CD1c-positive myeloid dendritic cell (primary cell): ENCODE measurements around the gene SLC2A13.
A peak's percentile ranks its signal among the peaks of the same experiment; 100 is the strongest.

Experiments
- DNase-seq: peaks from one replicate; pipeline ENCODE4 v3.0.0-alpha.2; 2016; ENCODE audit errors: extremely low spot score

Gene SLC2A13

DNA sequence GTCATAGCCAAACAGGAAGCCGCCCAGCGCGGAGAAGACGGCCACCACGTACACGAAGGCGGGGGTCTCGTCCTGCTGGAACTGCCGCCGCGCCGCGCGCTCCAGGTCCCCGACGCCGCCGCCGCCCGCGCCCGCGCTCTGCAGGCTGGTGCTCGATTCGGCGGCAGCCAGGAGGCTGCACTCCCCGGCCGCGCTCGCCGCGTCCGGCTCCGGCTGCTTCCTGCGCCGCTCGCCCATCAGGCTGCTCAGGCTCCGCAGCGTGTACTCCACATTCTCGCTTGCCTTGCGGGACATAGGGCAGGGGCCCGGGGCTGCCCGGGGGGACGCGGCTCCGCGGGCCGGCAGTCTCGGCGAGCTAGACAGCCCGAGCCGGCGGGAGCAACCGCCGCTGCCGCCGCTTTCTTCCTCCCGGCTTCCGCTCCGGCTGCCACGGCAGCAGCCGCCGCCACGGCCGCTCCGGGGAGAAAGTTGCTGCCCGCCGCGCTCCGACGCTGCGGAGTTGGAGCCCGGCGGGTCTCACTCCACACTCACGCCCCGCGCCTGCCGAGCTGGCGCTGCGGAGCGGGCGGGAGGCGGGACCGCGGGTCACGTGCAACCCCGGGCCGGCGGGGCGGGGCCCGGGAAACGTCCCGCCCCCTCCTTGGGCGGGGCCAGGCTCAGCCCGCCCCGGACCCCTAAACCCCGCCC is at the start of gene SLC2A13:
TSS of gene SLC2A13 (minus strand) at position 567 of the 687 bp plus-strand sequence. CDS start at position 294, 273 bp downstream.
- DNase-seq, result peak; percentile 90

GRCh38 chr12:40154381-40154780 is 48.5 kb upstream of the SLC2A13 start:
- DNase-seq, result no peak

- peak; percentile 35 for DNase-seq
These were observed 47.6 kb upstream of the SLC2A13 start for GRCh38 chr12:40153432-40153831.

GRCh38 chr12:40152783-40153383 is 47.0 kb upstream of the SLC2A13 start:
- peak; percentile 81 for DNase-seq

DNA sequence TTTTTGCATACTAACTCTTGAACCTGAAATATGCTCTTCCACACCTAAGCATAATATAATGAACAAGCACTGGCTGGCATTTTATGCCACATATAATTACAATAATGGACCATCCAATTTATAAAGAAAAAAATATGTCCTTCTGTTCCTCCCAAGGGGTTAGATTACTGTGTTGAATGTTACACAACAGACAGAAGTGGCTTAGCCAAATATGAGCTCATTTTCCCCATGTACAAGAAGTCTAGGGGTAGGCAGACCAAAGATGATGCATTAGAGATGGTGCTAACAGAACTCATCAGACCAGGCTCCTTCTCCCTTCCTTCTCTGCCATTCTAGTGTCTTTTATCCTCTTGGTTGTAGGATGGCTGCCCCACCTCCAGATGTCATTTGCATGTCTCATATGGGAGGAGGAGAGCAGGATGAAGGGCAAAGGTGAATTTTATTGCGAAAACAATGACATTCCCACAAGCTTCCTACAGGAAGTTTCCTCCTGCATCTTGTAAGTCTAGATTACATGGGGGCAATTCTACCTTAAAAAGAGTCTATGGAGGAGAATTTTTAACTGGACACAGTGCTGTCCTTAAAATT is 43.9 kb upstream of the SLC2A13 start:
- no peak for DNase-seq

- DNase-seq, result peak; percentile 84
These were observed 41.2 kb upstream of the SLC2A13 start for GRCh38 chr12:40146800-40147797.

DNA sequence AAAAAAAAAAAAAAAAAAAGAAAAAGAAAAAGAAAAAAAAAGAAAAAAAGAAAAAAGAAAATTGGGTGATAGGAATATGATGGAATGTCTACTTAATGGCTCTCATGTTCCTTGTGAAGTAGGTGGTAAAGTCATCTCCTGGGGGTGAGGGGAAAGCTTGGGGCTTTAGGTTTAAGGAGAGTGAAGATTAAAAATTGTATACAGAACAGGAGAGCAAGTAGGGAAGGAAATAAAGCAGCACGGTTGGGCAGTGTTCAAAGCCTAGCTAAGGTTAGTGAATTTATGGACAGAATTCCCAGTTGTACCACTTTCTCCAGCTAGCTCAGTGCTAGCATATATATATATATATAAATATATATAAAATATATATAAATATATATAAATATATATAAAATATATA is 40.0 kb upstream of the SLC2A13 start:
- DNase-seq, result no peak

- peak; percentile 28 for DNase-seq
These were observed 38.1 kb upstream of the SLC2A13 start for GRCh38 chr12:40144023-40144422.

- no peak for DNase-seq
These were observed 36.3 kb upstream of the SLC2A13 start for GRCh38 chr12:40142001-40142744.

- no peak for DNase-seq
These were observed 32.6 kb upstream of the SLC2A13 start for GRCh38 chr12:40138526-40138925.

DNA sequence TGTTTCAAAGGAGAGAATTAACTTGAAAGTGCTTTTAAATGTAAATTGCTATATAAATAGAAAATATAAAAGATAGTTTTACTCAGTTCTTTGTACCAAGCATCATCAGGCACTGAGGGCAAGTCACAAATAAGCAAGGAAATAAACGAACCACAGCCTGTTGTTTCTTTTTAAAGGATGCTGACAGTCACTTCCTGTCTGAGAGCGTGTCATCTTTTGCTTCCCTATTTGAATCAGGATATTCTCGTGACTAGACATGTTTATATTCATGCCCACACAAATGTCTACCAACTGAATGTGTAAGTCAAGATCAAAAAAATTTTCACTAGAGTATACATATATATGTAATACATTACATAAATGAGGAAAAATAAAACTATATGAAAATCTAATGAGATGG is 31.4 kb upstream of the SLC2A13 start:
- peak; percentile 83 for DNase-seq

DNA sequence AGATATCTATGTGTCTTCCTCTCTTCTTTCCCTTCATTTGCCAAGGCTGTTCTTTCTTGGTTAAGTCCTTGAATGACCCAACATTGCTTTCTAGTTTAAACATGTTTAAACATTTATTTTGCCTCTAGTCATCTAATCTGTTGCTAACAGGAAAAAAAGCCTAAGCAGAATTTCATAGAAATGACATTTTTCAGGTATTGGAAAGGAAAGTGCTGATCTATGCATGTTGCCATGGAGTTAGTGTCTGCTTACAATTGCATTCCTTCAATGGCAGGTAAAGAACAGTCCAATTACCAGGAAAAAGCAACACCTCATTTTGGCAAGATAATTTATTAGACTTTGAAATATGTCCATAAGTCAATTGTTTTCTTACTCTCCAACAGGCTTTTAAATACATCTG is 21.5 kb upstream of the SLC2A13 start:
- DNase-seq, result no peak

DNA sequence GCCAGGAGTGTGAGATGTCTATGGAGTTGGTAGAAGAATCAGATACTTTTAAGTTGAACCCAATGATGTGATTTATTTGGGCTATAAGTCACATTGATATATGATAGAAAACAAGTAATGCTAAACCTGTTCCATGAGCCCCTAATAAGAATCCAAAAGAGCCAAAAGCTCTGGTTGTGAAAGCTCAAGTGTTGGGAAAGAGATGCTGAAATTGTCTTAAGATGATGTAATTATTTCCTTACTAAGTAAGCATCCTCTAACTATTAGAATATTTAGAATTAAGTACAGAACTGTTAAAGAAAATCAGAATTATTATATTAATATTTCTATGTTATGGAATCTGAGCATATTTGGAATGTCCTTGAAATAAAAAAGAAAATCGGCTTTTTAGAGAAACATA is 17.6 kb upstream of the SLC2A13 start:
- no peak for DNase-seq

DNA sequence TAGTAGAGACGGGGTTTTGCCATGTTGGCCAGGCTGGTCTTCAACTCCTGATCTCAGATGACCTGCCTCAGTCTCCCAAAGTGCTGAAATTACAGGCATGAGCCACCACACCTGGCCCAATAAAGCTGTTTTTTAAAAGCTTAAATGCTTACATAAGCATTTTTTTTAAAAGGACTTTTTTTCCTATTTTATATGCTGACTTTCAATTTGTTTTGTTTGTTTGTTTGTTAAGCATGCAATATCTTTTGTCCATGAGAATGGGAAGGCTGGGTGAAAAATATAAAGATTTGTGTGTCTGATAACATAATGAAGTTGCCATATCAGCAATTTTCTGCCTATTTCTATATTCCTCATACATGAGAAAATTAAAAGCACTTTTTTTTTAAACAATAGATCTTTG is 17.0 kb upstream of the SLC2A13 start:
- no peak for DNase-seq

- no peak for DNase-seq
These were observed 11.9 kb upstream of the SLC2A13 start for GRCh38 chr12:40117818-40118217.

DNA sequence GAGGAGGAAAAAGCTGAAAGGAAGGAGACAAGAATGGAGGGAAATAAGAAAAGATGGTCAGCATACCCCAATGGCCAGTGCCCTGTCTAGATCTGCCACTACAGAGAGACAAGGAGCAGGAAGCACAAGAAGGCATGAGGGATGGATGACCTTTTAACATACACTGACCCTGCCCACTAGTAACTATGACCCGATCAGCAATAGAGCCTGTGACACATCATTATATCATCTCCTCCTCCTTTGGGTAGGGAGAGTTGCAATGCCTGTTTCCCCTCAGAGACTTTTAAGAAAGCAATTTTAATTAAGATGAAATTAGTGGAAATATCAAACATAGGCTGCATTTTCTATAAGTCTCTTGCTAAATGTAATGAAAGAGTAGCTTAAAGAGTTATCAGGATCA is 4.7 kb upstream of the SLC2A13 start:
- DNase-seq, result no peak

DNA sequence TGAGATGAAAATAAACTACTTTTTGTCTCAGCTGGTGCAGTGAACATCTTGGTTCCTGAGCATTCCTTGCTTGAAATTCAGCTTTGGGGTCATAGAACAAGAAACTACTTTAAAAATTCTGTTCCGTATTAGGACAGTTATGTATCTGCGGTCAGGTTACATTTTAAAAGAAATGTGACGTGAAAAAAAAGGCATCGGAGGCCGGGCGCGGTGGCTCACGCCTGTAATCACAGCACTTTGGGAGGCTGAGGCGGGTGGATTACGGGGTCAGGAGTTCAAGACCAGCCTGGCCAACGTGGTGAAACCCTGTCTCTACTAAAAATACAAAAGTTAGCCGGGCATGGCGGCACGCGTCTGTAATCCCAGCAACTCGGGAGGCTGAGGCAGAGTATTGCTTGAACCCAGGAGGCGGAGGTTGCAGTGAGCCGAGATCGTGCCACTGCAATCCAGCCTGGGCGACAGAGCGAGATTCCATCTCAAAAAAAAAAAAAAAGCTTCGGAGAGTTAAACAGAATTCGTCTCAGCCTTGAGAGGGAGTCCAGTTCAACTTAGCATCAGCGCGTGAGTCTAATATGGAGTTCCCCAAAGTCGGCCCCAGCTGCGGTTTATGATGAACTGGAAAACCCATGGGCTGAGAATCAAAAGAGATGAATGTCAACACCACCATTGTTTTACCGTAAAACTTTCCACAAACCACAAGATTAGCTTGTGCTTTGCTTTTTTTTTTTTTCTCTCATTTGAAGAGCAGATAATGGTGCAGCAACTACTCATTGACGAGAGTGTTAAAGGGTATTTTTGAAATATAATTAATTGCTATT is 2.1 kb upstream of the SLC2A13 start:
- DNase-seq, result no peak

DNA sequence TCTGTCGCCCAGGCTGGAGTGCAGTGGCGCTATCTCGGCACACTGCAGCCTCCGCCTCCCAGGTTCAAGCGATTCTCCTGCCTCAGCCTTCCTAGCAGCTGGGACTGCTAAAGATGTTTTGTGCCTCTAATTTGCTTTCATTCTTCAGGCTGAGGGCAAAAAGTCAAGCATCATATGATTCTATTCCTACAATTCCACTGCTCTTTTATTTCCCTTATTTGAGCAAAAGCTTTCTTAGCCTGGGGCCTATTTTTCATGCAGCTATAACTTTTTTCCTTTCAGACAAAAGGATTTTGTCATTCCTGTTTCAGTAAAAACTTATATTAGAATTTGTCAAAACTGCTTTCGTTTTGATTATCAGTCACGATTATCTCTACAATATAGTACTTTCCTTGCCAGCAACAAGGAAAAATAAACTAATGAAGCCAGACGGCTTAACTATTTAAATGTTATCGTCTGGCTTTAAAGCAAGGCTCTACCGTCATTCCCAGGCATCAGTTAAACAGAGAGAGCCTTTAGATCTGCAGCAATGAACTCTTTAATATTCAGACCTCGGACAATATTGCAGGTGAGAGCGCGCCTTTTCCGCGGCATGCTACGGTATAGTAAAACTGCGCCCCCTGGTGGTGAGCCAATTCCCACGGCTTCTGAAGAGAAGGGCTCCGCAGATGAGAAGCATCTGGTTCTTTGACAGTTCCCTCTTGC is 1.4 kb upstream of the SLC2A13 start:
- peak; percentile 90 for DNase-seq

- no peak for DNase-seq
These were observed 774 bp upstream of the SLC2A13 start for GRCh38 chr12:40106655-40107054.

- no peak for DNase-seq
These were observed 287 bp upstream of the SLC2A13 start for GRCh38 chr12:40106202-40106533.
